Mesendoderm (in vitro differentiated cells): Measurements from ENCODE around the gene LYRM7.
"Not testable (repeated sequence)": the region's sequence is repeated elsewhere in the genome, so short reads cannot be mapped to it uniquely, and the experiment has no call there.

Experiments
- DNase-seq: peaks from one replicate; pipeline ENCODE4 v3.0.0; 2013
- H2AK5ac ChIP-seq: 2 replicates; pipeline ENCODE4 v1.6.1; 2013; ENCODE audit warnings: low read length, inconsistent platforms
- H2BK120ac ChIP-seq: 2 replicates; pipeline ENCODE4 v1.6.1; 2013; ENCODE audit warnings: low read depth, mild to moderate bottlenecking, low read length, moderate library complexity, mixed read lengths
- H2BK15ac ChIP-seq: replicated peaks from 2 replicates; pipeline ENCODE4 v1.6.1; 2013; ENCODE audit warnings: low read depth, mild to moderate bottlenecking, moderate library complexity
- H2BK5ac ChIP-seq: 2 replicates; pipeline ENCODE4 v1.6.1; 2013; ENCODE audit warnings: low read length, inconsistent platforms
- H3K18ac ChIP-seq: 2 replicates; pipeline ENCODE4 v1.6.1; 2013; ENCODE audit warnings: mild to moderate bottlenecking, low read length, mixed read lengths
- H3K23ac ChIP-seq: one replicate; pipeline ENCODE4 v1.6.1; 2013; ENCODE audit warnings: low read length
- H3K27ac ChIP-seq: 2 replicates; pipeline ENCODE4 v1.5.1; 2013; ENCODE audit warnings: low read depth, mild to moderate bottlenecking, inconsistent platforms, low read length, moderate library complexity
- H3K27me3 ChIP-seq: 2 replicates; pipeline ENCODE4 v1.6.1; 2013; ENCODE audit warnings: low read length, control low read depth, mild to moderate bottlenecking, inconsistent platforms; ENCODE audit not compliant: insufficient read depth, poor library complexity
- H3K36me3 ChIP-seq: 2 replicates; pipeline ENCODE4 v1.6.1; 2013; ENCODE audit warnings: low read length, inconsistent platforms; ENCODE audit not compliant: control insufficient read depth, insufficient read depth
- H3K4ac ChIP-seq: one replicate; pipeline ENCODE4 v1.6.1; 2013; ENCODE audit warnings: low read depth, mild to moderate bottlenecking, low read length, moderate library complexity
- H3K4me1 ChIP-seq: 2 replicates; pipeline ENCODE4 v1.6.1; 2013; ENCODE audit warnings: low read depth, low read length, inconsistent platforms; ENCODE audit not compliant: control insufficient read depth
- H3K4me2 ChIP-seq: 2 replicates; pipeline ENCODE4 v1.6.1; 2013; ENCODE audit warnings: low read length
- H3K4me3 ChIP-seq: 2 replicates; pipeline ENCODE4 v1.5.1; 2013; ENCODE audit warnings: mild to moderate bottlenecking, low read length
- H3K56ac ChIP-seq: one replicate; pipeline ENCODE4 v1.6.1; 2013; ENCODE audit warnings: low read length
- H3K79me1 ChIP-seq: 2 replicates; pipeline ENCODE4 v1.6.1; 2013; ENCODE audit warnings: low read length, inconsistent platforms
- H3K79me2 ChIP-seq: 2 replicates; pipeline ENCODE4 v1.6.1; 2013; ENCODE audit warnings: mild to moderate bottlenecking, low read length; ENCODE audit not compliant: control insufficient read depth, insufficient read depth
- H3K9ac ChIP-seq: 2 replicates; pipeline ENCODE4 v1.6.1; 2013; ENCODE audit warnings: low read length, inconsistent platforms
- H4K5ac ChIP-seq: one replicate; pipeline ENCODE4 v1.6.1; 2013; ENCODE audit warnings: low read length
- H4K8ac ChIP-seq: one replicate; pipeline ENCODE4 v1.6.1; 2013; ENCODE audit warnings: low read depth, mild to moderate bottlenecking, control low read depth, low read length, moderate library complexity
- WGBS: extraction: QIAGEN DNeasy Blood & Tissue Kit; methylation state at CpG from one replicate; pipeline ENCODE4 v1.1.7; 2013; ENCODE audit warnings: low lambda C conversion rate, missing lambda C conversion rate; ENCODE audit not compliant: insufficient coverage; ENCODE audit errors: extremely low coverage; 5-methylcytosine and 5-hydroxymethylcytosine counted together

Gene LYRM7

DNA sequence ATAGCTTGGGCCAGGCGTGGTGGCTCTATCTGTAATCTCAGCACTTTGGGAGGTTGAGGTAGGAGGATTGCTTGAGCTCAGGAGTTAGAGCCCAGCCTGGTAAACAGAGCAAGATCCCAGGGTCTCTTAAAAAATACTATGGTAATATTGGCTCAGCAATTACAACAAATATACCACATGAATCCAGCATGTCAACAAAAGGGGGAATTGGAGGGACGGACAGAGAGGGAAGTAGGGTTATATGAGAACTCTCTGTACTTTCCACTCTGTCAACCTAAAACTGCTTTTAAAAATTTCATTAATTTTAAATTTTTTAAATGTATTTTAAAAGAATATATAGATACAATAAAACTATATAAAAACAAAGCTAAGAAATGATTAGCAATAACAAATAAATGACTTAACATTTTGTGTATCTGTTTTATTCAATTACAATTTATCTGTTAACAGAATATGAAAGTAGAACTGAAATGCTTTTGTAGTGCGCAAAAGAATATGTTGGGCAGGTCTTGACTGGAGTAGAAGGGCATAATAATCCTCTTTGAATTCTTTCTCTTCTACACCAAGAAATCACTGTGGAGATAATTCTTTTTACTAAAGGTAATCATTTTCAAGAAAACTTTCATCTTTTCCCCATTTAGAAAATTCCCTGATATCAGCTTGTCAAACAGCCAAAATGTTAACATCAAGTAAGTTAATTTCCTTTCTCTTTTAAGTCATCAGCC is 80.2 kb downstream of the LYRM7 start:
- Histone ChIP-seq H2BK120ac (no peak overlapping the region), H3K56ac (no peak overlapping the region), H3K18ac (no peak overlapping the region), H3K27me3 (no peaks in the 10 kb centered on the region), H3K23ac (no peak overlapping the region), H3K79me1 (no peaks in the 10 kb centered on the region), H2BK15ac (no peak overlapping the region), H4K5ac (no peak overlapping the region), H3K4me2 (no peak overlapping the region), H2BK5ac (no peak overlapping the region), H3K9ac (no peak overlapping the region), H3K4ac (no peak overlapping the region), H2AK5ac (no peak overlapping the region), H3K36me3 (no peaks in the 10 kb centered on the region), H4K8ac (no peak overlapping the region), H3K27ac (no peak overlapping the region), H3K4me3 (no peak overlapping the region), H3K4me1 (no peaks in the 10 kb centered on the region), H3K79me2 (no peaks in the 10 kb centered on the region)
- DNase-seq = no peak
- WGBS = no CpG with 5 or more reads among the region's 3 CpGs

DNA sequence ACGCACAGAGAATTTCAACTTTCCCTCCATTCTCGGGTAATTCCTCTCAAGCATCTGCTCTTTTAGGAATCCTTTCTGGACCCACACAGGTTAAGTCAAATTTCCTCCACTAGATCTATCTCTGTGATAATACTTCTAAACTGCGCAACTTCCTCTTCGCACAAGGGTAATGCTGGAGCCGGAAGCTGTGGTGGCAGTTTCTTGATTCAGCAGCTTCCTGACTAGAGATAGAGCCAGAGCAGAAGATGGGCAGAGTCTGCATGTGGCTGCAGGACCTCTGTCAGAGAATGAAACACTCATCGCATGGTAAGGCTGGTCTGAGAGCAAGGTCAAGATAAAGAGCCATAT is 82.1 kb downstream of the LYRM7 start:
- Histone ChIP-seq H2BK120ac (no peak overlapping the region), H3K4ac (no peak overlapping the region), H2AK5ac (no peak overlapping the region), H3K4me2 (no peak overlapping the region), H3K79me2 (no peaks in the 10 kb centered on the region), H3K56ac (no peak overlapping the region), H4K8ac (no peak overlapping the region), H3K4me3 (no peak overlapping the region), H3K27me3 (no peaks in the 10 kb centered on the region), H2BK15ac (no peak overlapping the region), H3K79me1 (no peaks in the 10 kb centered on the region), H3K23ac (no peak overlapping the region), H4K5ac (no peak overlapping the region), H3K18ac (no peak overlapping the region), H3K27ac (no peak overlapping the region), H3K4me1 (no peaks in the 10 kb centered on the region), H2BK5ac (no peak overlapping the region), H3K9ac (no peak overlapping the region), H3K36me3 (no peaks in the 10 kb centered on the region)
- no peak for DNase-seq
- WGBS = no CpG with 5 or more reads among the region's 6 CpGs

DNA sequence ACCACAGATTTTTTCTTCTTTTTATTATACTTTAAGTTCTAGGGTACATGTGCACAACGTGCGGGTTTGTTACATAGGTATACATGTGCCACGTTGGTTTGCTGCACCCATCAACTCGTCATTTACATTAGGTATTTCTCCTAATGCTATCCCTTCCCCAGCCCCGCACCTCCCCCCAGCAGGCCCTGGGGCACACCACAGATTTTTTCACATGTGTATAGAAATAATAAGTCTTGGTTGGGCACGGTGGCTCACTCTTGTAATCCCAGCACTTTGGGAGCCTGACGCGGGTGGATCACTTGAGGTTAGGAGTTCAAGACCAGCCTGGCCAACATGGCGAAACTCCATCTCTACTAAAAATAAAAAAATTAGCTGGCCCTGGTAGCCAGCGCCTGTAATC is 83.3 kb downstream of the LYRM7 start:
- not testable (repeated sequence) for H3K4me2 ChIP-seq, H3K27me3 ChIP-seq, H4K8ac ChIP-seq, H2BK120ac ChIP-seq, H3K56ac ChIP-seq, H3K79me1 ChIP-seq, H3K4me1 ChIP-seq, H2BK5ac ChIP-seq, H3K18ac ChIP-seq, H3K4ac ChIP-seq, H3K4me3 ChIP-seq, H3K36me3 ChIP-seq, H3K79me2 ChIP-seq, H3K27ac ChIP-seq, H2BK15ac ChIP-seq, H2AK5ac ChIP-seq, H4K5ac ChIP-seq, H3K9ac ChIP-seq, H3K23ac ChIP-seq, DNase-seq
- WGBS = no CpG with 5 or more reads among the region's 10 CpGs

DNA sequence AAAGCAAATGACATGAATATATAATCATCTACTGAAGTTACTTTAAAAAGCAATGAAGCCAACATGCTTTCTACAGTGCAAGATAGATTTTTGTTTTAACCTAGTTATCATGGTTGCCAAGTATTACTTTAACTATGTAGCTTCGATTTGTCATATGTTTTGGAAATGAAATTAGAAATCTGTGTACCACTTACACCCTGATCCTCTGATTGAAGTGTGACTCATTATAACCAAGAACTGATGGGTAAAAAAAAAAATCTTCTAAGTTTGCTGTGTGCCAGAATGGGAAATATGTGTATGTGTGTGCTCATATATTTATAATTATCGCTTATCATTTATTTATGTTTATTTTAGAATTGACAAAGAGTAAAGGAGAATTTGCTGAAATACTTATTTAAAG is 84.0 kb downstream of the LYRM7 start:
- Histone ChIP-seq H3K4me1 (no peaks in the 10 kb centered on the region), H2BK5ac (no peak overlapping the region), H2BK120ac (no peak overlapping the region), H3K9ac (no peak overlapping the region), H3K27me3 (no peaks in the 10 kb centered on the region), H3K4me2 (no peak overlapping the region), H3K18ac (no peak overlapping the region), H2BK15ac (no peak overlapping the region), H3K4ac (no peak overlapping the region), H2AK5ac (no peak overlapping the region), H3K4me3 (no peak overlapping the region), H3K56ac (no peak overlapping the region), H3K27ac (no peak overlapping the region), H3K36me3 (no peaks in the 10 kb centered on the region), H4K5ac (no peak overlapping the region), H4K8ac (no peak overlapping the region), H3K23ac (no peak overlapping the region), H3K79me2 (no peaks in the 10 kb centered on the region), H3K79me1 (no peaks in the 10 kb centered on the region)
- WGBS = no CpG with 5 or more reads among the region's 2 CpGs
- no peak for DNase-seq
